ENCODE results near the gene ASCL5.

The ASCL5 gene

GRCh38 chr1:201157949-201158348, 31.0 kb upstream of the ASCL5 start:
- DNase-seq (ENCODE audit: low read depth), result no peak
- no peak overlapping the region for H3K4me3 ChIP-seq (ENCODE audit: low read length)
- no peak for TF ChIP-seq CTCF (conservative IDR thresholded peaks at IDR 0.05; ENCODE audit: low read length)

GRCh38 chr1:201156819-201157218, 29.8 kb upstream of the ASCL5 start:
- no peak overlapping the region for H3K4me3 ChIP-seq (ENCODE audit: low read length)
- no peak for TF ChIP-seq CTCF (conservative IDR thresholded peaks at IDR 0.05; ENCODE audit: low read length)
- DNase-seq (ENCODE audit: low read depth), result no peak

- no peak for DNase-seq (ENCODE audit: low read depth)
- H3K4me3 ChIP-seq (ENCODE audit: low read length), result no peak overlapping the region
- no peak for TF ChIP-seq CTCF (conservative IDR thresholded peaks at IDR 0.05; ENCODE audit: low read length)
Observed at GRCh38 chr1:201156346-201156745, 29.4 kb upstream of the ASCL5 start.

GRCh38 chr1:201155354-201155753, 28.4 kb upstream of the ASCL5 start:
- DNase-seq (ENCODE audit: low read depth), result no peak
- TF ChIP-seq CTCF (conservative IDR thresholded peaks at IDR 0.05; ENCODE audit: low read length), result no peak
- H3K4me3 ChIP-seq (ENCODE audit: low read length), result no peak overlapping the region

- TF ChIP-seq CTCF (conservative IDR thresholded peaks at IDR 0.05; ENCODE audit: low read length), result no peak
- peak; percentile 91 for DNase-seq (ENCODE audit: low read depth)
- peak within 1 kb of the TSS; percentile 83 for H3K4me3 ChIP-seq (ENCODE audit: low read length)
Observed at GRCh38 chr1:201154389-201155165, 27.6 kb upstream of the ASCL5 start, which contains the start of gene TMEM9. Gene TMEM9 (minus strand): TSS chr1:201154474. CDS start chr1:201153923, 551 bp downstream.

GRCh38 chr1:201153474-201154388, 26.7 kb upstream of the ASCL5 start:
- H3K4me3 ChIP-seq (ENCODE audit: low read length), result peak overlapping the region; percentile 83
- no peak for DNase-seq (ENCODE audit: low read depth)

More at GRCh38 chr1:201153474-201154388, 26.7 kb upstream of the ASCL5 start:
- TF ChIP-seq CTCF (conservative IDR thresholded peaks at IDR 0.05; ENCODE audit: low read length), result no peak

All from AG10803 (cell line).